ENCODE results near the gene GLMP.

GRCh38 chr1:156259805-156260204 lies 35.7 kb downstream of the GLMP start:
- TF ChIP-seq CTCF (IDR thresholded peaks at IDR 0.05): no peak
- no peak for TF ChIP-seq POLR2A (IDR thresholded peaks at IDR 0.05)
